Smooth muscle cell (in vitro differentiated cells): Measurements from ENCODE around the gene FGG. TPM values are rescaled to one million over a fixed set of nuclear protein-coding genes. Genes with fewer than 3 reads are reported as not detected.

Experiments used
- DNase-seq: peaks from one replicate; lab custom pipeline; 2025; ENCODE audit not compliant: unreplicated experiment; lab: John Stamatoyannopoulos, UW
- H2AFZ ChIP-seq: fragments of 200-600 bp; sonication (generic); 2 replicates; pipeline ENCODE4 v1.6.0; 2016; ENCODE audit warnings: antibody characterized with exemption, low read depth, mild to moderate bottlenecking
- H3F3A ChIP-seq: fragments of 200-600 bp; sonication (generic); 2 replicates; pipeline ENCODE4 v1.6.0; 2017; ENCODE audit warnings: antibody characterized with exemption, low read depth
- H3K27ac ChIP-seq: fragments of 200-600 bp; sonication (generic); 2 replicates; pipeline ENCODE4 v1.5.1; 2016; ENCODE audit warnings: low read depth, mild to moderate bottlenecking
- H3K27me3 ChIP-seq: fragments of 200-600 bp; sonication (generic); 2 replicates; pipeline ENCODE4 v1.6.1; 2016; ENCODE audit warnings: low read depth, mild to moderate bottlenecking
- H3K36me3 ChIP-seq: fragments of 200-600 bp; sonication (generic); 2 replicates; pipeline ENCODE4 v1.5.1; 2016; ENCODE audit warnings: low read depth
- H3K4me1 ChIP-seq: fragments of 200-600 bp; sonication (generic); 2 replicates; pipeline ENCODE4 v1.5.1; 2016; ENCODE audit warnings: low read depth
- H3K4me2 ChIP-seq: fragments of 200-600 bp; sonication (generic); 2 replicates; pipeline ENCODE4 v1.6.0; 2016; ENCODE audit warnings: mild to moderate bottlenecking
- H3K4me3 ChIP-seq: fragments of 200-600 bp; sonication (generic); 2 replicates; pipeline ENCODE4 v1.5.1; 2016; ENCODE audit warnings: mild to moderate bottlenecking
- H3K79me2 ChIP-seq: fragments of 200-600 bp; sonication (generic); 2 replicates; pipeline ENCODE4 v1.6.0; 2016; ENCODE audit warnings: low read depth, mild to moderate bottlenecking
- H3K9ac ChIP-seq: fragments of 200-600 bp; sonication (generic); 2 replicates; pipeline ENCODE4 v1.6.0; 2016; ENCODE audit warnings: low read depth
- H3K9me3 ChIP-seq: fragments of 200-600 bp; sonication (generic); replicated peaks from 2 replicates; pipeline ENCODE4 v1.5.1; 2016; ENCODE audit warnings: low read depth
- H4K20me1 ChIP-seq: fragments of 200-600 bp; sonication (generic); 2 replicates; pipeline ENCODE4 v1.6.0; 2016; ENCODE audit warnings: low read depth
- WGBS: methylation state at CpG from one replicate; pipeline ENCODE4 v1.1.7; 2016; ENCODE audit warnings: low lambda C conversion rate; 5-methylcytosine and 5-hydroxymethylcytosine counted together
- polyA plus RNA-seq: library from polyadenylated mRNA; unstranded; fragments of >200 nt; fragmentation: Nextera tagmentation; extraction: Ambion mirVana; gene quantifications from 2 replicates; pipeline ENCODE4 v1.2.1, GENCODE V29; 2016
- total RNA-seq: library from RNA; depleted of rRNA; stranded (reverse); fragments of >200 nt; gene quantifications from 2 replicates; pipeline ENCODE4 v1.2.3, GENCODE V29; 2014
- TF ChIP-seq, protein P1 (sequence below): fragments of 200-600 bp; sonication (generic); IDR thresholded peaks from 2 replicates; pipeline ENCODE4 v1.5.1; 2017; ENCODE audit warnings: borderline replicate concordance, mild to moderate bottlenecking, antibody characterized with exemption; ENCODE audit not compliant: insufficient read depth, poor library complexity, severe bottlenecking

Gene FGG
- total and polyA plus RNA-seq, 2 experiments from 2014 or later, result 0.77 TPM; not detected in 1

DNA sequence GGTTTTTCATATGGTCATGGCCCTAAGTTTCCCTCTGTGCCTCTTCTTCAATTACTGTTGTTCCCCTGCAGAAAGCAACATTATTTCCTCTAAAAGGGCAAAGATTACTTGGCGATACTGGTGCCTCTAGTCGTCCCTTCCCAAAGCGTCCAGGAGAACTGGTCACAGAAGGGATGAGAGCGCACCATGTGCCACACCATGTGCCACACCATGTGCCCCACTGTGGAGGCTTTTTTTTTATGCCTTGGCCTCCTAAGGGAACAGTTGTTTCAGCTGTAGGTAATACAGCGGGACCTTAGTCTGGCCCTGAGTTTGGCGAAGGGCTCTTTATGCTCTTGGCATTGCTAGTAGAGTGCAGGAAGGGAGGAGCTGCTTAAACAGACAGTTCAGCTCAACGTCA, 11.5 kb upstream of the FGG start:
- no peak for DNase-seq
- Histone ChIP-seq H3K9ac (no peak overlapping the region), H3K79me2 (no peaks in the 10 kb centered on the region), H3K36me3 (no peaks in the 10 kb centered on the region), H4K20me1 (no peaks in the 10 kb centered on the region), H3K4me3 (no peak overlapping the region), H3K27me3 (peaks cover 14% of the 10 kb centered on the region), H2AFZ (no peak overlapping the region), H3K4me2 (no peak overlapping the region), H3F3A (peaks cover 4% of the 10 kb centered on the region), H3K4me1 (peaks cover 9% of the 10 kb centered on the region), H3K27ac (no peak overlapping the region), H3K9me3 (no peaks in the 10 kb centered on the region)
- WGBS, result 91% methylated on average over 7 of the region's 7 CpGs
- TF ChIP-seq, protein P1, sequence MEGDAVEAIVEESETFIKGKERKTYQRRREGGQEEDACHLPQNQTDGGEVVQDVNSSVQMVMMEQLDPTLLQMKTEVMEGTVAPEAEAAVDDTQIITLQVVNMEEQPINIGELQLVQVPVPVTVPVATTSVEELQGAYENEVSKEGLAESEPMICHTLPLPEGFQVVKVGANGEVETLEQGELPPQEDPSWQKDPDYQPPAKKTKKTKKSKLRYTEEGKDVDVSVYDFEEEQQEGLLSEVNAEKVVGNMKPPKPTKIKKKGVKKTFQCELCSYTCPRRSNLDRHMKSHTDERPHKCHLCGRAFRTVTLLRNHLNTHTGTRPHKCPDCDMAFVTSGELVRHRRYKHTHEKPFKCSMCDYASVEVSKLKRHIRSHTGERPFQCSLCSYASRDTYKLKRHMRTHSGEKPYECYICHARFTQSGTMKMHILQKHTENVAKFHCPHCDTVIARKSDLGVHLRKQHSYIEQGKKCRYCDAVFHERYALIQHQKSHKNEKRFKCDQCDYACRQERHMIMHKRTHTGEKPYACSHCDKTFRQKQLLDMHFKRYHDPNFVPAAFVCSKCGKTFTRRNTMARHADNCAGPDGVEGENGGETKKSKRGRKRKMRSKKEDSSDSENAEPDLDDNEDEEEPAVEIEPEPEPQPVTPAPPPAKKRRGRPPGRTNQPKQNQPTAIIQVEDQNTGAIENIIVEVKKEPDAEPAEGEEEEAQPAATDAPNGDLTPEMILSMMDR, result no peak

DNA sequence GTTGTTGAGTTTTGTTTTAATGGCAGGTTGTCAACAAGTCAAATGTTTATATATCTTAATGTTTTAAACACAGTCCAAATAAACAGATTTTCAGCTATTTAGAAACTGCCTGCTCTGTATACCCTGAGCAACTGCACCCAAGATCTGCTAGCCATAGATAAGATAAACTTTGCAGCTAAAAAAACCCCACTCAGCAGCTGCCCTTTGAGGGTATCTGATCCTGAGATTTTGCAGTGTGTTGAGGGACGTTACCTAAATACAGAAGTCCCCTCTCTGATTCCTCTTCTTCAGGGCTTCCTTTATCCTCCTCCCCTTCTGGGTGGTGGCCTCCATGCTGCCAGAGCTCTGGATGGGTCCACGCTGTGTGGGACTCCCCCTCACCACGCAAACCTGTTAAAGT, 11.0 kb upstream of the FGG start:
- Histone ChIP-seq H3K9ac (no peak overlapping the region), H3K9me3 (no peaks in the 10 kb centered on the region), H3K79me2 (no peaks in the 10 kb centered on the region), H3K4me3 (no peak overlapping the region), H2AFZ (no peak overlapping the region), H3K36me3 (no peaks in the 10 kb centered on the region), H3K4me1 (peaks cover 9% of the 10 kb centered on the region), H3K27me3 (peaks cover 11% of the 10 kb centered on the region), H4K20me1 (no peaks in the 10 kb centered on the region), H3K27ac (no peak overlapping the region), H3F3A (peaks cover 4% of the 10 kb centered on the region), H3K4me2 (no peak overlapping the region)
- no peak for DNase-seq
- TF ChIP-seq, protein P1, result no peak
- WGBS, result 74% methylated on average over 3 of the region's 3 CpGs

DNA sequence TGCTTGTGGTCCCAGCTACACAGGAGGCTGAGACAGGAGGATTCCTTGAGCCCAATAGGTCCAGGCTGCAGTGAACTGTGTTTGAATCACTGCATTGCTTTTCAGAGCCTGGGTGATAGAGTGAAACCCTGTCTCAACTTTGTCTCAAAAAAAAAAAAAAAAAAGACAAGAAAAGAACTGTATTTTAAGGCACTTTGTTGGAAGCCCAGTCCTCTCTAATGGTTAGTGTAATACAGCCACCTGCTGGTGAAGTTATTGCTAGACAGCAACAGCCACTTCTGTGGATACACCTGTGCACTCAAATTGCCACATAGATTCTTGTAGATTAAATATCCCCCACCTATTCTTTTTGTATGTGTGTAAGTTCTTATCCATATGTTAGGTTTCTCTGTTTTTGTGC, 10.1 kb upstream of the FGG start:
- peaks cover 4% of the 10 kb centered on the region for H3F3A ChIP-seq
- H4K20me1 ChIP-seq, result no peaks in the 10 kb centered on the region
- H3K4me2 ChIP-seq, result no peak overlapping the region
- no peaks in the 10 kb centered on the region for H3K9me3 ChIP-seq
- H3K4me1 ChIP-seq, result peaks cover 9% of the 10 kb centered on the region
- H3K36me3 ChIP-seq, result no peaks in the 10 kb centered on the region
- no peak for DNase-seq
- no peak overlapping the region for H3K9ac ChIP-seq
- H3K79me2 ChIP-seq, result no peaks in the 10 kb centered on the region
- TF ChIP-seq, protein P1, result peak; percentile 48
- H2AFZ ChIP-seq, result no peak overlapping the region
- peaks cover 3% of the 10 kb centered on the region for H3K27me3 ChIP-seq
- no peak overlapping the region for H3K4me3 ChIP-seq
- no peak overlapping the region for H3K27ac ChIP-seq

DNA sequence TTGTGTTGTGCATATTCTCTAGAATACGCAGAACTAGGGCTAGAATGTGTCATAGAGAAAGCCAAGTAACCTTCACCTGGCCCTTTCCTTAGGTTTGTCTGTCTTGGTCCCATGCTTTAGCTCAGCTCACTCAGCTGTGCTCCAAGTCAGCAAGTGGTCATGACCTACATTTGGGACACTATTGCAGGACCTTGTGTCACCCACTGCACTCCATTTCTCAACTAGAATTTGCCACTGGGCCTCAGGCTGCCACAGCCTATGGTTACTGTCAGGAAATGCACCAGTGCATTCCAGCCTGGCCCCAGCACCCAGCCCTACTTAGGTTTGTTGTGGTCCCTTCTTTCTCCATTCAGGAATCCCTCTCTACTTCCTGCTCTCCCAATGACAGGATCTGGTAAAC, 7.7 kb upstream of the FGG start:
- Histone ChIP-seq H3K27me3 (no peaks in the 10 kb centered on the region), H3K4me1 (no peaks in the 10 kb centered on the region), H4K20me1 (no peaks in the 10 kb centered on the region), H3K4me2 (no peak overlapping the region), H3F3A (peaks cover under 1% of the 10 kb centered on the region), H3K9me3 (no peaks in the 10 kb centered on the region), H3K36me3 (no peaks in the 10 kb centered on the region), H3K79me2 (no peaks in the 10 kb centered on the region), H3K27ac (no peak overlapping the region), H3K9ac (no peak overlapping the region), H2AFZ (no peak overlapping the region), H3K4me3 (no peak overlapping the region)
- TF ChIP-seq, protein P1, result no peak
- WGBS, result 52% methylated on average over 1 of the region's 1 CpG
- DNase-seq, result no peak
